SU-DHL-6 (cell line): ENCODE data around the gene BOLA2B.

ENCODE experiments used
- CTCF ChIP-seq: fragments of 200-600 bp; sonication (generic); IDR thresholded peaks from one replicate; pipeline ENCODE4 v1.5.1; 2017; ENCODE audit warnings: antibody characterized with exemption, mild to moderate bottlenecking, low read length, moderate library complexity; ENCODE audit not compliant: insufficient read depth, poor library complexity, severe bottlenecking
- EZH2phosphoT487 ChIP-seq: fragments of 200-600 bp; sonication (generic), shearing (Covaris generic); conservative IDR thresholded peaks from 2 replicates; pipeline ENCODE4 v1.6.1; 2018; ENCODE audit warnings: mild to moderate bottlenecking, antibody characterized with exemption, low read length, moderate library complexity, mixed read lengths

GRCh38 chr16:30180741-30181140 is 12.7 kb downstream of the BOLA2B start:
- TF ChIP-seq CTCF (no peak), EZH2phosphoT487 (no peak)
